WI38 (cell line): ENCODE measurements around the gene H2BK1.

Source experiments
- H3K4me3 ChIP-seq: 2 replicates; pipeline ENCODE4 v1.5.1; 2011; ENCODE audit warnings: low read depth, mild to moderate bottlenecking, control low read depth, low read length
- TF ChIP-seq, protein P1 (sequence below): IDR thresholded peaks from 2 replicates; pipeline ENCODE4 v1.5.1; 2012; ENCODE audit warnings: low read depth, mild to moderate bottlenecking, control low read depth, low read length

H2BK1 gene

GRCh38 chr7:151241755-151242096 is 31.4 kb upstream of the H2BK1 start:
- TF ChIP-seq, protein P1, sequence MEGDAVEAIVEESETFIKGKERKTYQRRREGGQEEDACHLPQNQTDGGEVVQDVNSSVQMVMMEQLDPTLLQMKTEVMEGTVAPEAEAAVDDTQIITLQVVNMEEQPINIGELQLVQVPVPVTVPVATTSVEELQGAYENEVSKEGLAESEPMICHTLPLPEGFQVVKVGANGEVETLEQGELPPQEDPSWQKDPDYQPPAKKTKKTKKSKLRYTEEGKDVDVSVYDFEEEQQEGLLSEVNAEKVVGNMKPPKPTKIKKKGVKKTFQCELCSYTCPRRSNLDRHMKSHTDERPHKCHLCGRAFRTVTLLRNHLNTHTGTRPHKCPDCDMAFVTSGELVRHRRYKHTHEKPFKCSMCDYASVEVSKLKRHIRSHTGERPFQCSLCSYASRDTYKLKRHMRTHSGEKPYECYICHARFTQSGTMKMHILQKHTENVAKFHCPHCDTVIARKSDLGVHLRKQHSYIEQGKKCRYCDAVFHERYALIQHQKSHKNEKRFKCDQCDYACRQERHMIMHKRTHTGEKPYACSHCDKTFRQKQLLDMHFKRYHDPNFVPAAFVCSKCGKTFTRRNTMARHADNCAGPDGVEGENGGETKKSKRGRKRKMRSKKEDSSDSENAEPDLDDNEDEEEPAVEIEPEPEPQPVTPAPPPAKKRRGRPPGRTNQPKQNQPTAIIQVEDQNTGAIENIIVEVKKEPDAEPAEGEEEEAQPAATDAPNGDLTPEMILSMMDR: no peak
- no peak overlapping the region for H3K4me3 ChIP-seq

GRCh38 chr7:151240942-151241754 is 30.9 kb upstream of the H2BK1 start:
- TF ChIP-seq, protein P1: no peak
- H3K4me3 ChIP-seq: no peak overlapping the region

- H3K4me3 ChIP-seq: no peak overlapping the region
- TF ChIP-seq, protein P1: no peak
Observed at GRCh38 chr7:151240536-151240935, 30.2 kb upstream of the H2BK1 start.

- no peak overlapping the region for H3K4me3 ChIP-seq
- TF ChIP-seq, protein P1: no peak
Observed at GRCh38 chr7:151239837-151240459, 29.7 kb upstream of the H2BK1 start.

- TF ChIP-seq, protein P1: no peak
Observed at GRCh38 chr7:151238924-151239836, 28.9 kb upstream of the H2BK1 start.

GRCh38 chr7:151238190-151238810 is 28.0 kb upstream of the H2BK1 start:
- TF ChIP-seq, protein P1: no peak

More at GRCh38 chr7:151238924-151239836, 28.9 kb upstream of the H2BK1 start:
- H3K4me3 ChIP-seq: no peak overlapping the region

More at GRCh38 chr7:151238190-151238810, 28.0 kb upstream of the H2BK1 start:
- H3K4me3 ChIP-seq: no peak overlapping the region
